Skeletal muscle cell (primary cell): ENCODE measurements around the gene KCNMA1.
A peak's percentile ranks its signal among the peaks of the same experiment; 100 is the strongest.

Experiments used
- DNase-seq: peaks from one replicate; pipeline ENCODE4 v3.0.0-alpha.2; 2010; ENCODE audit warnings: low read depth
- H3K4me3 ChIP-seq: 2 replicates; pipeline ENCODE4 v1.5.1; 2011; ENCODE audit warnings: low read depth, mild to moderate bottlenecking, control low read depth, low read length, moderate library complexity

The KCNMA1 gene

DNA sequence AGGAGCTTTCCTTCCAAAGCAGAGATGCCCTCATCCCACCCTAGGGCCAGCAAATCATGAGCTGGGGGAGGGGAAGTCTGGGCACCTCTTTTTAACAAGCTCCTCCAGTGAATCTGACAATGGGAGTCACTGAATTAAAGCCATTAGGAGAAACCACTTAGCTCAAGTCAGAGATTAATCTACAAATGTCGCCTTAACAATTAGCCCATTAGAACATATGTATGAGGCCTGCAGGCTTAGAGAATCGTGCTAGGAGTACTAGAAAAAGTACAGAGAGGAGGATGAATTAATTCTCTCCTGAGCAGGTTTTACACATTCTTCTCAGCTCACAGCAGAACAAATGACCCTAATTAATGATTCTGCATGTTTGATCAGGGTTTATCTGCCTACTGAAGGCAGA is 381.3 kb downstream of the KCNMA1 start:
- DNase-seq, result no peak
- H3K4me3 ChIP-seq, result no peak overlapping the region

DNA sequence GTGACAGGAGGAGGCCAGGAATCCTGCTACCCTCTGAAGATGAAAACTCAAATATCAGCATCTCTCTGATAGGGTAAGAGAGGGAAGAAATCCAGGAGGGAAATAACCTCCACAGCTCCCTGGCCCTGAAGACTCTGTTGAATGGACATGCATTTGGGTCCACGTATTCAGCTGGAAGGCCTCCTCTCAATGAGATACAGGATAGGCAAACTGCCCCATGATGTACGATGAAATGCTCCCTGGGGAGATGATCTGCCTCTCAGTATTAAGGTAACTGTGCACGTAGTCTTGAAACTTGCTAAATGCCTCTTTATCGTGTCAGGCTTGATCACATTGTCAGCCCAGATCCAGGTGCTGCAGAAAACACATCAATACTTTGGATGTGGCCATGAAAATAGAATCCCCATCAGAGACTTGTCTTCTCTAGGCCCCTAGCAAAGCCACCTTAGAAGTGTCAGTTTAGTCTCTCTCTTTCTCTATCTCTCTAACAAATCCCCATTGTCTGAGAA is 384.0 kb downstream of the KCNMA1 start:
- no peak for DNase-seq
- no peak overlapping the region for H3K4me3 ChIP-seq

DNA sequence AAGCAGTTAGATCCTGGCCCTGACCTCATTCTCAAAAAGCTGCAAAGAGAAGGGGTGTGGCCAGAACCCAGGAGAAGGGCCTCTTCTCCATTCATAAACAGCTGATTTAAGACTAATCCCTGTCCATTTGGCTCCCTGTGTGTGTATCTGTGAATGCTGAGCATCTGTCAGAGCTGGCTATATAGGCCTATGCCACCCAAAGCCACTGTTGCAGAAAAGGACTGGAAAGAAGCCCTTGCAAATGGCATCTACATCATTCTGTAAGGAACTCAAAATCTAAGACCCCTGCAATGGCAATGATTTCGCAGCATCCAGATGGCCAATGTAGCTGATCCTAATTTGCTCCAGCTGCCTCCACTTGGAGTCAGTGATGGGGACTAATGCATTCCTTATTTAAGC is 384.5 kb downstream of the KCNMA1 start:
- no peak for DNase-seq
- H3K4me3 ChIP-seq, result no peak overlapping the region

DNA sequence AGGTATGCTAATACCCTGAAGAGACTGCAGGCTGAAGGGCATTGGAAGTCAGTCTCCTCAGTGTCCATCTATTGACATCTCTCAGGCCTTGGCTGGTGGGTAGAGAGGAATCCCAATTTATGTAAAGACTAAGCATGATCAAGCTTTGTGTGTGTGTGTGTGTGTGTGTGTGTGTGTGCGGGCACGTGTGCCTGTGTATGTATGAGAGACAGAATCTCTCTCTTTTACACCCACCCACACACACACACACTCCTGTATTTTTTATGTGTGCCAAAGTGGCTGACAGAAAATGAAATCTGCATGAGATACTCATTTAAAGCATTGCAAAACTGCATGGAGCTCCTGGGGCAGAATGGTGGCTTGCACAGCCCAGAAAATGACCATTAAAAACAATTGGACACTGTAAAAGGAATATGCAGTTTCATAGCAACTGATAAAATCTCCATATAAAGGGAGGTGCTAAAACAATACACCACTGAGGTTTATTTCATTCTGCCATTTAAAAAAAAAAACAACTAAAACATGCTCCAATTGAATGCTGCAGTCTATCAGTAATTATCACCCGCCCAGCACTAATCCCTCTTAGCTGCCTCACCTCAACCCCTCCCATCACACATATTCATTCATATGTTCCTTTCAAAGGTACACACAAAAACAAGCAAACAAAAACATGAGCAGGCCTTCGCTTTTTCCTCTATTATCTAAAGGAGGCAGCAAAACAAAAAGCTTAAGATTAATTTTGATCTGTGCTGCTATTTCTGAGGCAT is 385.0 kb downstream of the KCNMA1 start:
- no peak for DNase-seq
- no peak overlapping the region for H3K4me3 ChIP-seq

DNA sequence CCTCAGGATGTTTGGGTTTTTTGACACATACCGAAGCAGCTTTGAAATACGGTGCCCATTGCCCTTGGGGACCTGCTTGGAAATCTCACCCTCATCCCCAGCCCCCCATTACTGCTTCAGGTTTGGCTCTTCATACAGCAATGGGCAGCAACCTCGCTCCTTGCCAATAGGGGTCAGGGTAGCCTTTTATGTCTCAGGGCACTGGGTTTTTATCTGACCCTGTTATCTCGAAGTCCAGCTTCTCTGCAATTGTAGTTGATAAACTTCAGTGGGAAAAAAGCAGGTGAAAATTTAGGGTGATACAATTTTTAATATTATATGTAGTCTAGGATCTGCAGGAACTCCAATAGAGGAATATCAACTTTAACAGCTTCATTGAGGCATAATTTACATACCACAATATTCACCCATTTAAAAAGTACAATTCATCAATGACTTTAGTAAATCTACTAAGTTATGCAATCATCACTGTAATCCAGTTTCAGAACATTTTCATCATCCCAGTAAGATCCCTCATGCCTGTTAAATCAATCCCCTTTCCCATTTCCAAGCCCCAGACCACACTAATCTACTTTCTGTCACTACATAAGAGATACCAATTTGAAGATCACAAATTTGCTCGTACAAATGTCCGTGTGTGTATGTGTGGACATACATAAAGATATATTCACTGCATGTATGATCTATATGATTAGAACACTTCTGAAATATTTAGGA is 386.2 kb downstream of the KCNMA1 start:
- no peak for DNase-seq
- H3K4me3 ChIP-seq, result no peak overlapping the region

DNA sequence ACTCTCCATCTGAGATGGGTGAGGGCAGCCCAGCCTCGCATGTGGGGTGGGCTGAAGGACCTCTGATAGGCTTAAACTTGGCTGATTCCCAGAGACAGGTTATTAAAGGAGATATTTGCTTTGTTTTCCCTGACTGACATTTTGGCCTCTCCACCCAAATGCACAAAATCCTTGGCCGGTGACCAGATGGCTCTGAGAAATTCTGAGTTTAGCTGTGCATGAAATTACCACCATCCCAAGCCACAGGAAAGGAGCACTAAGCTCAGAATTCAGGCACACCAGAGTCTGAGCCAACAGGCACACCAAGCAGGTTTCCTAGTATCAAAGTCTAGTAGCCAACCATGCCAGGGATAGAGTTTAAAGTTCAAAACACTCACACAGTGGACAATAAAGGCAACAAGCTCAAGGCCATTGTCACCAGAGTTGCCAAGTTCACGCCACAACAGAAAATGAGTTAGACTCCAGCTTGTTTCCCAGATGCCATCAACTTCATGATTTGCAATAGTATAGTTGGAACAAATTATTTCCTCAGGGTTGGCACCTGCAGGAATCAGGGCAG is 387.6 kb downstream of the KCNMA1 start:
- no peak for DNase-seq
- no peak overlapping the region for H3K4me3 ChIP-seq

DNA sequence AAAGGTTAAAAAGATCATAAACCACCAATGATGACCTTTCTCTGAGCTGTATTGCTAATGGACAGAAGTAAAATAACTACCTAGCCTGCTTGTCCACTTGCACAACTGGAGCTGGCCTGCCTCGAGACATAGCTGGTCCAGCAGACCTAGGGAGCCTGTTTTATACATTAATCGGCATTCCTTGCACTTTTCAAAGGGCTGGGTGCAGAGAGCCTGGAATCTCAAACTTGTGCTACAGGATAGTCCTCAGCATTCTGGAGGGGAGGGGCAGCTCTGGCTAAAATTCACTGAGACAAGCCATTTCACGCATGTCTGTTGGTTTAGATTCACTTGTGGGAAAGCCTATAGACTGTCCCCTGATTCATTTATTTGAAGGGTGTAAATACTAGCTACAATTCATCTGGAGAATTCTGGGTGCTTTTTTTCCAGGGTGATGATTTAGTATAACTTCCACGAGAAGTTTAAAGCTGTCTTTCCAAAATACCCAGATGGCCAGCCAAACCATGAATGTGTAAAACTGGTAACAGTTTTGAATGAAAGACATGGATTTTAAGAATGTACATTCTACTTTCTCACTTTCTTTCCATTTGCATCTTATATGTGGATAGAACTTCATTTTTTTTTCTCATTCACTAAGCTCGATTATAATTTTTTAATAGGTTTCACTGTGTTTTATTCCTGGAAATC is 389.4 kb downstream of the KCNMA1 start:
- no peak overlapping the region for H3K4me3 ChIP-seq
- DNase-seq, result no peak

DNA sequence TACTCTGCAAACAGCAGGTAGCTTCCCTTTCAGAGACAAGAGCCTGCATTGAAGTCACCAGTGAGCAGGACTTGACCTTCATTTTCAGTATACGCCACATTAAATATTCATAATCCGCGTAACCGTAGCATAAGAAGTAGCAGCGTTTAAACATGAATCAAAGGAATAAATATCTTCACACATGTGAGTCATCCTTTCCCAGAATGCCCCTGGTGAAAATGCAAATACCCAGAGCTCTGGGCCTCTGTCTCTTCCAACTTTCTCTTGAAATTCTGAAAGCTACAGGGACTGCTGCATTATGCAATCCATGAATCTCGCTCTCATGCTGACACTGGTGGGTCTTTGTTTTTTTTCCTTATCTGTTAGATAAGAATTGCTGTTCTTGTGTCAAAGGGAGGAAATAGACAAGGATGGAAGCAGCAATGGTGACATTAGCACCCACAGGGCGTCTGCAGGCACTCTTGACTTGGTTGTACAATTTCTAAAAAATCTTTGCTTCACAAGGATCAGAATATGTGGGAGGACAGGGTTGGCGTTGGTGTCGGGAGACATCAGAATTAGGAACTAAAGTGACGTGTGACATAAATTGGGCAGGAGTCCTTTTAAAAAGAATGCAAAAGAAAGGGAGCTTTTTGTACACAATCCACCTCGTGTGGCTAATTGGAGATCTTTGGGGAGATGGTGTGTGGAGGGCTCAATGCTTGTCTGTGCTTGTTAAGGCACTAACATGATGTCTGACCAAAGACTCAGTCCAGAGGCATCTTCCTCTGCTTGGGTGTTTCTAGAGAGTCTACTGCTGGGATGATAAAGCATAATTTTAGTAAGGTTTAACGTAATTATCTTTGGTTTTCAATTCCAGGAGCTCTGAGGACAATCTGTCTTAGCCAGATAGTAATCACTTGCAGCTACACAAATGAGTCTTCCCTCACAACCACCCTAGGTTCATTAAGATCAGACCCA is 390.3 kb downstream of the KCNMA1 start:
- no peak for DNase-seq
- H3K4me3 ChIP-seq, result no peak overlapping the region

DNA sequence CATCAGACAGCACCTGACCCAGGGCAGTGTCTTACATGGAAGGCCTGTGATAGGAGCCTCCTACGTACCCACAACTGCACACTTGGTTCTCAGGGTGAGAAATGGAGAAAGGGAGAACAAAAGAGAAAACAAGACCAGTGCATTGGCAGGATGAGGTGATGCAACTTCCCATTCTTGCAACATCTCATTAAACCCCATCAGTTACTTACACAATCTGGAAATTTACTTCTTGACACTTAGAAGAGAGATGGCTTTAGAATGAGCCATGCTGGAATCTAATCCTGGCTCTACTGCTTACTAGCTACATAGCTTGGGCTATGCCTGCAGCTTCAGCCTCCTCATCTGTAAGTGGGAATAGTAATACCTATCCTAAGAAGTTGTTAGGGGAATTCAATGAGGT is 391.7 kb downstream of the KCNMA1 start:
- DNase-seq, result peak; percentile 61
- H3K4me3 ChIP-seq, result no peak overlapping the region

DNA sequence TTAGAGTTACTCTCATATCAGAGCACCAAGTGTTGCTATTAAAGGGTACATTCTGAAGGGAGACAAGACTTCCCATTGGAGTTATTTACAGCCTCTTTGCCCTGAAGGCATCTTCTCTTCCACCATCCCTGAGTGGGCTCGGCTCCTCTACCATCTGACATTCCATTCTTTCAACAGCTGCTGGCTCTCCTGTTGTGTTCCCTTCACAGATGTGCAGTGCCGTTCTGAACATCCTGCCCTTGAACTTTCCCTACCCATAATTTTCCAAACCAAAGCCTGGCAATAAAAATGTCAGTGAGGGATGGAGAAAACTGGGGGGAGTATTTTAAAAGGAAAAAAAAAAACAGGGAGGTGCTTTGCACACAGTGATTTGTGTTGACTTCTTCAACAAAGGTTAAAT is 392.9 kb downstream of the KCNMA1 start:
- DNase-seq, result no peak
- H3K4me3 ChIP-seq, result no peak overlapping the region

DNA sequence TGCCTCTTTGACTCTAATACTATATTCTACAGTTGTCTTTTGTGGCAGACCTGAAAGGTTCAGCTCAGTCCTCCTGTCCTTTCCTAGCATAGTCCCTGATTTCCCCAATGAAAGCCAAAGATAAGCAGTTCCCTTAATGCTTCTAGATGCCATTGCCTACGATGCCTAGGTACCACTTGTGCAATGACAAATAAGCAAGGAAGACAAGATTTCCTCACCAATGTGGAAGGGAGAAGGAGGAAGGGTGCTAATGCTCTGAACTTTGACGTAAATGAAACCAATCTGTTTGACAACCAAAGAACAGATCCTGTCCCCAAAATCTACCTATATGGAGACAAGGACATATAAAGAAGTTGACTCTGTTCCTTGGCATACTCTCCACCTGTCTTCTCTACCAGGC is 393.3 kb downstream of the KCNMA1 start:
- H3K4me3 ChIP-seq, result no peak overlapping the region
- no peak for DNase-seq

DNA sequence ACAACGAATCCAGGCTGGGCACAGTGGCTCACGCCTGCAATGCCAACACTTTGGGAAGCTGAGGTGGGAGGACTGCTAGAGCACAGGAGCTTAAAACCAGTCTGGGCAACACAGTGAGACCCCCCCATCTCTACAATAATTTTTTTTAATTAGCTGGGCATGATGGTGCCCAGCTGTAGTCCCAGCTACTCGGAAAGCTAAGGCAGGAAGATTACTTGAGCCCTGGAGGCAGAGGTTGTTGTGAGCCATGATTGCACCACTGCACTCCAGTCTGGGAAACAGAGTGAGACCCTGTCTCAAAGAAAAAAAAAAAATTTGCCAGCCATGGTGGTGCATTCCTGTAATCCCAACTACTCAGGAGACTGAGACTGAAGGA is 396.3 kb downstream of the KCNMA1 start:
- no peak overlapping the region for H3K4me3 ChIP-seq
- DNase-seq, result no peak

DNA sequence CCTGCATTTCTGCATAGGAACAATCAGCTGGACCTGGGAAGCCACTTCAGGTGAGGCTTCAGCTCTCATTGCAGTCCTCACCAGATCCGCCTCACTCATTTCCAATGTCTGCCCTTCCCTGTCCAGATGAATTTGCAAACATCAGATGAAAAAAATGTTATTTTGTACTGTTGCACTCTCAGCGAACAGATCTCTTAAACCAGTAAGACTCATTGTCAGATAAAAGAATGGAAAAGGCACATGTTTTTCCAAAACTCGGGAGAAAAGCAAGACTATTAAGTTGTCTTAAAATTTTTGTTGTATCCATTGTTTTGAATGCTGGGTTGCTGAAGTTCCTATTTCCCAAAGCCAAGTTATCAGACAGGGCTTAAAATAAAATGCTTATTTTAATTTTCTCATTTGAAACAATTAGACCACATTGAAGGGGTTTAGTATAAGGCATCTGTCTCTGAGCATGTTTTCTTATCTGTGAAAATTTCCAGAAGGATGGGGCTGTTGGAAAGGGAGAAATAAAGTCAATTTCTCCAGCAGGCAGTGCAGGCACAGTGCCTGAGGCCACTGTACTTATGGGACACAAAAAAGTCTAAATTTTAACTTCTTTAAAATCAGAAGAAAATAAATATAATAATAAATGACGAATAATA is 396.8 kb downstream of the KCNMA1 start:
- no peak overlapping the region for H3K4me3 ChIP-seq
- no peak for DNase-seq

DNA sequence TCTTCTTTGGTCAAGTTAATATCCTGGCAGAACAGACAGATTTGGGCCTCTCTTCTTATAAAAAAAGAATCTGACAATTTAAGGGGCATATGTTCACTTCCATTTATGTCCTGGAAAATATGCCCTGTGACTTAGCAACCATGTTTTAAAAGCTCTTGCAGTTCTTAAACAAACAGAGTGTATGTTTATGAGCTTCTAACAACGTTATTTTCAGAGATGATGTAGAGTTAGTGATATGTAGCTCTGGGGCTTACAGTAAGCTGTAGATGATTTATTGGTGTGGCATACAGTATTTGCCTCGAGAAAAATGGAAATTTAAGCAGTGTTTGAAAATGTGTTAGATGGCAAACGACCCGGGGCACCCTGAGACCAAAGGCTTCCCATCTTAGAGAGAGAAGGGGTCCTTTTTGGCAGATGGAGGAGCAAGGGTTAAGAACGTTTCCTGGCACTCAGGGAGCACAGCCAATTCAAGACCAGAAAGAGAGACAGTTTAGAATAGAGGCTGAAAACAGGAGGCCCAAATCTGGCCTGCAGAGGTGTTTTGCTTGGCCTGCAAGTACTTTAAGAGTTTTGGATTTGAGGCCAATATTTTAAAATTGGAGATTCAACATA is 397.5 kb downstream of the KCNMA1 start:
- no peak for DNase-seq
- no peak overlapping the region for H3K4me3 ChIP-seq

DNA sequence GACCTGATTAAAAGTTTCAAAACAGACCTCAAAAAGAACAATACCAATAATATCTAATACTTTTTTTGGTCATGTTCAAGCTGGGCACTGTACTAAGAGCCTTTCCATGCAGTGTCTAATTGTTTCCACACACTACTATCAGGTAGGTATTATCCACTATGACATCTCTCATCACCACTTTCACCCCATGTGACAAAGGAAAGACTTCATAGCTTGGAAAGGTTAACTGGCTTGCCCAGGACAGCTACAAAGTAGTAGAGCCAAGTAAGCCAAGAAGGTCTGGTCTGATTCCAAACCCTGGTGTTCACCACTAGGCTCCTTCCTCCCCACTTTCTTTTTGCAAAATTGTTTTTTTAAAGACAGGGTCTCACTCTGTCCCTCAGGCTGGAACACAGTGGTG is 400.5 kb downstream of the KCNMA1 start:
- no peak overlapping the region for H3K4me3 ChIP-seq
- no peak for DNase-seq

DNA sequence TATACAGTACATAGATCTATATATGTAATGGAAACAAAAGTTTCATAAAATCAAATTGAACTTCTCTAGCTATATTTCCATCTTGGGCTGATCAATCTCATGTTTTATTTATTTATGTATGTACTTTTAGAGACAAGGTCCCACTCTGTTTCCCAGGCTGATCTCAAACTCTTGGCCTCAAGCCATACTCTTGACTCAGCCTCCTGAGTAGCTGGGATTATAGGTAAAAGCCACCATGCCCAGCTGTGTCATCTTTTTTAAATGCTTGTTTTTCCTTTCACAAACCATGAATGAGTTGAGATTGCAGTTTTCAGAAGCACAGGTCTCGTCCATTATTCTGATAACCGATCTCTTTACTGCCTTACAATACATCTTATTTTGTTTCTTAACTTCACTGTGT is 400.9 kb downstream of the KCNMA1 start:
- no peak overlapping the region for H3K4me3 ChIP-seq
- DNase-seq, result peak; percentile 41

DNA sequence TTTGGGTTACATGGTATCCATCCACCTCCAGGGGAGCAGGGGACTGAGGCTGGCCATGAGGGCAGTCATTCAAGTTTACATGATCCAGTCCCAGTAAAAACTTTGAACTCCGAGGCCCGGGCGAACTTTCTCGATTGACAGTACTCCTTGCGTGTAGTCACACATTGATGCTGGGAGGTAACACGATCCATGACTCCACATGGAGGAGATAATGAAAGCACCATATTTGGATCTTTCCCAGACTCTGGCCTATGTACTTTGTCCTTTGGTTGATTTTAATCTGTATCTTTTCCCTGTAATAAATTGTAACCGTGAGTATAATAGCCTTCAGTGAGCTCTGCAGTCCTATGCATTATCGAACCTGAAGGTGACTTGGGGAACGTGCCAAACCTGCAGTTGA is 401.6 kb downstream of the KCNMA1 start:
- no peak overlapping the region for H3K4me3 ChIP-seq
- DNase-seq, result no peak

DNA sequence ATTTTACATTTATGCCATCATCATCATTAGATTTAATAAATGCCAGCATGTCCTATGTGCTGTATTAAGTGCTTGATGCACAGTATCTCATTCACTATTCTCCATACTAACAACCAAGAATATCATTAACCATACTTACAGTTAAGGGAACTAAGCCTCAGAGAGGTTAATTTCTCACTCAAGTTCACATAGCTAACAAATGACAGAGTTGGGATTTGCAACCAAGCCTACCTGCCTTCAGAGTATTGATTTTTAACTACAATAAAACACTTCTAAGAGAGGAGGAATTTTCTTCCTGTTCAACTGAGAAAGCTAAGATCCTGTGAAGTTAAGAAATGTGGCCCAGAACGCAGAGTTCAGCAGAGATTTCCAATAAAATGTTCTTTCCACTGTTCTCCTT is 403.0 kb downstream of the KCNMA1 start:
- no peak for DNase-seq
- no peak overlapping the region for H3K4me3 ChIP-seq
